HEK293 (cell line): ENCODE results near the gene LMO7.

Source experiments
- CTCF ChIA-PET: fragments of 350-600 bp; formaldehyde crosslinking; extraction: SDS; loops from one replicate; lab custom pipeline; 2021; ENCODE audit warnings: antibody characterized with exemption; lab: Yijun Ruan, JAX
- POLR2A ChIA-PET: fragments of 300-600 bp; formaldehyde crosslinking; extraction: SDS; loops from one replicate; lab custom pipeline; 2020; ENCODE audit warnings: antibody characterized with exemption, inconsistent platforms; lab: Yijun Ruan, JAX
- H3K27ac ChIP-seq: fragments of 200-500 bp; sonication (Bioruptor generic); 2 replicates; pipeline ENCODE4 v1.5.1; 2014; ENCODE audit warnings: low read depth, low read length, control low read depth, inconsistent platforms; ENCODE audit errors: extremely low read depth
- H3K36me3 ChIP-seq, 2 experiments: fragments of 200-500 bp in 1 of 2; sonication (Bioruptor generic) in 1 of 2; 1 replicate in 1 of 2; 2 replicates in 1 of 2; pipeline ENCODE4 v1.5.1; 2014 to 2017; ENCODE audit warnings: inconsistent platforms in 2 of 2, low read length in 2 of 2; ENCODE audit not compliant: control insufficient read depth in 2 of 2, insufficient read depth in 1 of 2
- H3K4me1 ChIP-seq: fragments of 200-500 bp; sonication (Bioruptor generic); 2 replicates; pipeline ENCODE4 v1.5.1; 2014; ENCODE audit warnings: mild to moderate bottlenecking, low read length, inconsistent platforms; ENCODE audit not compliant: control insufficient read depth, insufficient read depth
- H3K4me3 ChIP-seq: 2 replicates; pipeline ENCODE4 v1.5.1; 2011; ENCODE audit warnings: low read depth, mild to moderate bottlenecking, control low read depth, low read length, moderate library complexity
- H3K9me3 ChIP-seq: fragments of 200-500 bp; sonication (Bioruptor generic); 2 replicates; pipeline ENCODE4 v1.5.1; 2014; ENCODE audit warnings: low read depth, low read length, inconsistent platforms; ENCODE audit not compliant: control insufficient read depth, insufficient read depth
- HOXC10 ChIP-seq: sonication (generic); formaldehyde crosslinking; IDR thresholded peaks from 2 replicates; pipeline ENCODE4 v1.8.1; 2023; ENCODE audit warnings: mild to moderate bottlenecking, missing genetic modification reagents
- TRIM28 ChIP-seq: IDR thresholded peaks from 2 replicates; pipeline ENCODE4 v1.6.1; 2011; ENCODE audit warnings: low read length, control low read depth, borderline replicate concordance
- ZBTB20 ChIP-seq: fragments of 450-650 bp; formaldehyde crosslinking; IDR thresholded peaks from 2 replicates; pipeline ENCODE4 v1.5.1; 2016; ENCODE audit warnings: missing biosample characterization, missing genetic modification characterization
- ZBTB8A ChIP-seq: fragments of 450-650 bp; formaldehyde crosslinking; IDR thresholded peaks from 2 replicates; pipeline ENCODE4 v1.5.1; 2016; ENCODE audit warnings: missing biosample characterization, missing genetic modification characterization
- ZNF133 ChIP-seq: fragments of 450-650 bp; formaldehyde crosslinking; IDR thresholded peaks from 2 replicates; pipeline ENCODE4 v1.5.1; 2016; ENCODE audit warnings: missing biosample characterization, missing genetic modification characterization
- ZNF138 ChIP-seq: fragments of 450-650 bp; formaldehyde crosslinking; IDR thresholded peaks from 2 replicates; pipeline ENCODE4 v1.5.1; 2016; ENCODE audit warnings: missing biosample characterization, missing genetic modification characterization, borderline replicate concordance
- ZNF214 ChIP-seq: fragments of 450-650 bp; formaldehyde crosslinking; IDR thresholded peaks from 2 replicates; pipeline ENCODE4 v1.5.1; 2017; ENCODE audit warnings: missing biosample characterization, mild to moderate bottlenecking, missing genetic modification characterization, borderline replicate concordance
- ZNF394 ChIP-seq: fragments of 450-650 bp; formaldehyde crosslinking; IDR thresholded peaks from 2 replicates; pipeline ENCODE4 v1.5.1; 2016; ENCODE audit warnings: missing biosample characterization, missing genetic modification characterization, mild to moderate bottlenecking, moderate library complexity, borderline replicate concordance
- ZNF624 ChIP-seq: fragments of 450-650 bp; formaldehyde crosslinking; IDR thresholded peaks from 2 replicates; pipeline ENCODE4 v1.5.1; 2017; ENCODE audit warnings: missing biosample characterization, missing genetic modification characterization
- ZNF660 ChIP-seq: fragments of 450-650 bp; IDR thresholded peaks from 2 replicates; pipeline ENCODE4 v1.5.1; 2018; ENCODE audit warnings: missing biosample characterization, mild to moderate bottlenecking, missing genetic modification characterization
- ZNF747 ChIP-seq: fragments of 450-650 bp; formaldehyde crosslinking; IDR thresholded peaks from 2 replicates; pipeline ENCODE4 v1.5.1; 2016; ENCODE audit warnings: missing biosample characterization, missing genetic modification characterization
- ZNF785 ChIP-seq: fragments of 450-650 bp; formaldehyde crosslinking; IDR thresholded peaks from 2 replicates; pipeline ENCODE4 v1.5.1; 2016; ENCODE audit warnings: missing biosample characterization, missing genetic modification characterization
- ZNF830 ChIP-seq: fragments of 450-650 bp; IDR thresholded peaks from 2 replicates; pipeline ENCODE4 v1.5.0; 2018; ENCODE audit warnings: missing biosample characterization, missing genetic modification characterization, low read depth, mild to moderate bottlenecking, moderate library complexity
- ZSCAN30 ChIP-seq: fragments of 450-650 bp; IDR thresholded peaks from 2 replicates; pipeline ENCODE4 v1.5.1; 2018; ENCODE audit warnings: missing biosample characterization, mild to moderate bottlenecking, missing genetic modification characterization, moderate library complexity
- TF ChIP-seq, protein P1 (sequence below): fragments of 450-650 bp; formaldehyde crosslinking; IDR thresholded peaks from 2 replicates; pipeline ENCODE4 v1.5.1; 2016; ENCODE audit warnings: missing biosample characterization, missing genetic modification characterization

The LMO7 gene

DNA sequence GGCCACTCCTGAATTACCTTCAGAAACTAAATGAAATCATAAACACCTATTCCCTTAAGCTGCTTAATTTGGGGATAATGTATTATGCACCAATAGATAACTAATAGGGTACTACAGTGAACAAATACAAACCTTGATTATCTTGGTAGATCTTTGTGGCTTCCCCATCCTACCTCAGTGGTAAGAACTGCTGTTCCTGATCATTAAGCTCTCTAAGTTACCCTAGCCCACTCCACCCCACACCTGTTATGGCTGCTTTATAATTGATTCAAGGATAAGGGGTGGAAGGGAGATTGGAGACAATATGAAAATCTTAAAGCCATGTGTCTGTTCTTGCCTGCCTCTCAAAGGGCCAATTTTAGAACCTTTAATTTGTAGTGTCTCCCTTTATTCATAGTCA lies 121.2 kb downstream of the LMO7 start:
- H3K9me3 ChIP-seq: no peaks in the 10 kb centered on the region
- ChIA-PET POLR2A (no interaction called here), CTCF (interaction anchor here (0.7 to 1.9 kb wide), 2 partner anchors 10 to 62 kb away, joined by 3 to 6 read pairs; no protein-coding TSS in a partner anchor)
- H3K4me3 ChIP-seq: no peak overlapping the region
- H3K4me1 ChIP-seq: no peaks in the 10 kb centered on the region
- no peak for TF ChIP-seq HOXC10 (CRISPR knock-in tag)
- no peaks in the 10 kb centered on the region for H3K36me3 ChIP-seq
- no peak overlapping the region for H3K27ac ChIP-seq

DNA sequence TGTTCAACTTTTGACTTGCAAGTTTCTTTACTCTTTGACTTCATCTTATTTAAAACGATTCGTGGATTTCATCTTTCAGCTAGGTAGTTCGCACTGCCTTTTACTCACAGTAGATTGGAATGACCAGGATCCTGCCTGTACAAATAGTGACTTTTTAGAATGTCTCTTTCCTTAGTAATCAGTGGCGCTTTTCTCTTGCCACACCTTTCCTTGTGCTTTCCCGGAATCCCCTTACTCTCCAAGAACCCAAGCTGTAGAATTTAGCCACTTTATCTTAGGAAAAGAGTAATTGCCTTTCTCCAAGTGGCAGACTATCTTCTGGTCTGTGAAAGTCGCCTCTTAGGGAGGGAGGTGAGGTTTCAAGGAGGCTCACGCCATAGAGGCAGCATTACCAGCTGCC lies 123.4 kb downstream of the LMO7 start:
- no peaks in the 10 kb centered on the region for H3K4me1 ChIP-seq
- ChIA-PET CTCF (interaction anchor here (0.7 to 2.6 kb wide), 2 partner anchors 64 to 146 kb away, joined by 4 to 13 read pairs; no protein-coding TSS in a partner anchor), POLR2A (no interaction called here)
- H3K27ac ChIP-seq: no peak overlapping the region
- TF ChIP-seq ZNF785 (tag by site-specific recombination) (no peak), ZNF830 (tag by site-specific recombination) (no peak), ZNF747 (tag by site-specific recombination) (no peak), ZNF133 (no peak), ZSCAN30 (no peak), ZNF214 (tag by site-specific recombination) (no peak), ZBTB8A (tag by site-specific recombination) (no peak)
- TF ChIP-seq, protein P1, sequence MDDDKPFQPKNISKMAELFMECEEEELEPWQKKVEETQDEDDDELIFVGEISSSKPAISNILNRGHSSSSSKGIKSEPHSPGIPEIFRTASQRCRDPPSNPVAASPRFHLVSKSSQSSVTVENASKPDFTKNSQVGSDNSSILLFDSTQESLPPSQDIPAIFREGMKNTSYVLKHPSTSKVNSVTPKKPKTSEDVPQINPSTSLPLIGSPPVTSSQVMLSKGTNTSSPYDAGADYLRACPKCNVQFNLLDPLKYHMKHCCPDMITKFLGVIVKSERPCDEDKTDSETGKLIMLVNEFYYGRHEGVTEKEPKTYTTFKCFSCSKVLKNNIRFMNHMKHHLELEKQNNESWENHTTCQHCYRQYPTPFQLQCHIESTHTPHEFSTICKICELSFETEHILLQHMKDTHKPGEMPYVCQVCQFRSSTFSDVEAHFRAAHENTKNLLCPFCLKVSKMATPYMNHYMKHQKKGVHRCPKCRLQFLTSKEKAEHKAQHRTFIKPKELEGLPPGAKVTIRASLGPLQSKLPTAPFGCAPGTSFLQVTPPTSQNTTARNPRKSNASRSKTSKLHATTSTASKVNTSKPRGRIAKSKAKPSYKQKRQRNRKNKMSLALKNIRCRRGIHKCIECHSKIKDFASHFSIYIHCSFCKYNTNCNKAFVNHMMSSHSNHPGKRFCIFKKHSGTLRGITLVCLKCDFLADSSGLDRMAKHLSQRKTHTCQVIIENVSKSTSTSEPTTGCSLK (tag by site-specific recombination): no peak
- no peaks in the 10 kb centered on the region for H3K9me3 ChIP-seq
- no peak overlapping the region for H3K4me3 ChIP-seq
- H3K36me3 ChIP-seq: no peaks in the 10 kb centered on the region

DNA sequence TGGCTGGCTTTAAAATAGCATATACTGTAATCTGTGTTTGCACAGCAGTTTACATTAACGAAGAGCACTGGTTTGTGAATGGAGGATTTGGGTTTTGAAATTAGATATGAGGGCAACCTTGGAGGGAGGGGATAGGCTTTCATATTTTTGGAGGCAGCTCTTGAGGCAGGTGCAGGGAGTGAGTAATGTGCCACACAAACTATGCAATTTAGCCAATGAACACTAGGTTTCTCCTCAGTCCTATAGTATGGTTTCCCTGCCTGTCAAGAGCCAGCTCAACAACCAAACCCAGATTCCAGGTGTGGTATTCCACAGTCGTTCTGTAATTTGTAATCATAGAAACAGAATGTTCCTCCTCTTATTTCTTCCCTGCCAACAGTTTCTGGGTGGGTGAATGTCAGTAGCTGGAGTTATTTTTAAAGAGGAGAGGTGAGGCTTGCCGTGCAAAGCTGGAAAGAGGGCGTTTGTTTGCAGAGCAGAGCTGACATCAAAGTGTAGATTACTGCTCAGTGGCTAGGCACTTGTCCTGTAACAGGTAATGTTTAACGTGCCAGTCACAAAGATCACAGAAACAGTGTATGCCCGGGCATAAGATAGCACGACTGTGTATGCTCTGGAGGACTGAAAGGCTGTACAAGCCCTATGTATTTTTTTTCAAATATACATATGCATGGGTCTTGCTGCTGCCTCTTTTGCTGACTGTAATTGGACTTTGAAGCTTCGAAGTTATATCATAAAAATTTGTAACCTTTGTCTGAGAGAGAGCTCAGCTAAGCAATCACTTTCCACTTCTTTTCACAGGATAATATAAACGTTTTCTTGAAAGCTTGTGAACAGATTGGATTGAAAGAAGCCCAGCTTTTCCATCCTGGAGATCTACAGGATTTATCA lies 124.2 kb downstream of the LMO7 start:
- no peaks in the 10 kb centered on the region for H3K36me3 ChIP-seq
- POLR2A ChIA-PET: no interaction called here
- TF ChIP-seq ZBTB20 (peak; percentile 20; the same call in 1 of the 2 replicates), TRIM28 (0 out of 2 replicates have a peak, but pooled peaks have one; percentile 36), ZNF624 (no peak)
- TF ChIP-seq, all 188 proteins: peak for 2
- CTCF ChIA-PET: interaction anchor here (0.7 to 2.6 kb wide), 2 partner anchors 65 to 145 kb away, joined by 4 to 13 read pairs; no protein-coding TSS in a partner anchor
- no peak overlapping the region; the same call in 1 of the 2 replicates for H3K4me3 ChIP-seq
- H3K9me3 ChIP-seq: no peaks in the 10 kb centered on the region
- no peak overlapping the region for H3K27ac ChIP-seq
- no peaks in the 10 kb centered on the region for H3K4me1 ChIP-seq

DNA sequence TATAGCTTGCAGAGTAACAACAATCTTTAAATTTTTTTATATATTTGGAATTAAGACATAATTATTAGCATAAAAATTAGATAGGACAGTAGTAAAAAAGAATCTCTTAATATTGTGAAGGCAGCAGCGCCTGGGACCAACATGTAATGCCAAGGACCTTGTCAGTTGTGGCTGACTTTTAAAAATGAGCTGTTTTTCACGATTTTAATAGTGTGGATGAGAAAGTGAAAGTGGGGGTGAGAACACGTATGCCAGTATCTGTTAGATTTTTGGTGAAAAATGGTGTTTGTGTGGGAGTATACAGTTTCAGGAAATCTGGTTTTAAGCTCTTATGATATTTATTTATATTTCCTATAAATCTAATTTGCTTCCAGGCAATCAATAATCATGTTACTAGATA lies 125.2 kb downstream of the LMO7 start:
- Histone ChIP-seq H3K36me3 (no peaks in the 10 kb centered on the region), H3K4me3 (no peak overlapping the region), H3K27ac (no peak overlapping the region), H3K4me1 (no peaks in the 10 kb centered on the region), H3K9me3 (no peaks in the 10 kb centered on the region)
- POLR2A ChIA-PET: no interaction called here
- CTCF ChIA-PET: interaction anchor here (2.6 kb wide), 1 partner anchor 66 kb away, joined by 13 read pairs; no protein-coding TSS in a partner anchor
- TF ChIP-seq ZNF138 (tag by site-specific recombination) (no peak), ZNF394 (no peak), ZNF660 (no peak)
